Mesothelial cell of epicardium (in vitro differentiated cells): ENCODE data around the gene NXPE4. TPM values are rescaled to one million over a fixed set of nuclear protein-coding genes. Genes with fewer than 3 reads are reported as not detected.
"Not testable (repeated sequence)": the region's sequence is repeated elsewhere in the genome, so short reads cannot be mapped to it uniquely, and the experiment has no call there.

Experiments
- DNase-seq, 2 experiments: peaks; one replicate each; pipeline ENCODE4 v3.0.0; 2021; ENCODE audit warnings: low spot score in 2 of 2; ENCODE audit not compliant: unreplicated experiment in 2 of 2
- H3K27ac Mint-ChIP-seq: 2 replicates; pipeline ENCODE4 v1.8.0; 2021; ENCODE audit warnings: mixed read lengths
- H3K27me3 Mint-ChIP-seq: 2 replicates; pipeline ENCODE4 v1.8.0; 2021; ENCODE audit warnings: low read depth, mixed read lengths
- H3K36me3 Mint-ChIP-seq: 2 replicates; pipeline ENCODE4 v1.8.0; 2021; ENCODE audit warnings: mixed read lengths
- H3K4me1 Mint-ChIP-seq: 2 replicates; pipeline ENCODE4 v1.8.0; 2021; ENCODE audit warnings: mixed read lengths
- H3K4me3 Mint-ChIP-seq: 2 replicates; pipeline ENCODE4 v1.8.0; 2021; ENCODE audit warnings: mild to moderate bottlenecking, moderate library complexity, mixed read lengths
- H3K9me3 Mint-ChIP-seq: 2 replicates; pipeline ENCODE4 v1.8.0; 2021; ENCODE audit warnings: mixed read lengths
- CTCF ChIP-seq: fragments of 200-600 bp; sonication (generic); IDR thresholded peaks from one replicate; pipeline ENCODE4 v1.5.0; 2021; ENCODE audit warnings: antibody characterized with exemption; ENCODE audit not compliant: unreplicated experiment
- total RNA-seq: library from RNA; stranded (reverse); gene quantifications from 3 replicates; pipeline ENCODE4 v1.2.1, GENCODE V29; 2021

NXPE4 gene
- not detected in 3 replicates for total RNA-seq

- Mint-ChIP-seq H3K36me3 (no peaks in the 10 kb centered on the region), H3K9me3 (no peaks in the 10 kb centered on the region), H3K27ac (no peak within 1 kb of the TSS), H3K4me1 (no peaks in the 10 kb centered on the region), H3K27me3 (peaks cover 7% of the 10 kb centered on the region), H3K4me3 (no peak within 1 kb of the TSS)
- TF ChIP-seq CTCF, result no peak
- no peak for DNase-seq
Measured at GRCh38 chr11:114595571-114595970, at the start of gene NXPE4. NXPE4 (minus strand) TSS chr11:114595786; CDS start chr11:114594759, 1,027 bp downstream.

- not testable (repeated sequence) for H3K27ac Mint-ChIP-seq, H3K27me3 Mint-ChIP-seq, DNase-seq, H3K4me1 Mint-ChIP-seq, H3K4me3 Mint-ChIP-seq, H3K36me3 Mint-ChIP-seq
- peaks cover 19% of the 10 kb centered on the region for H3K9me3 Mint-ChIP-seq
Measured at GRCh38 chr11:114639440-114639839, 43.9 kb upstream of the NXPE4 start.

GRCh38 chr11:114631445-114631965 lies 35.9 kb upstream of the NXPE4 start:
- not testable (repeated sequence) for H3K4me3 Mint-ChIP-seq, H3K27me3 Mint-ChIP-seq, H3K27ac Mint-ChIP-seq, DNase-seq, H3K4me1 Mint-ChIP-seq, H3K36me3 Mint-ChIP-seq
- H3K9me3 Mint-ChIP-seq, result peaks cover 11% of the 10 kb centered on the region

GRCh38 chr11:114625294-114625693 lies 29.7 kb upstream of the NXPE4 start:
- peaks cover 22% of the 10 kb centered on the region for H3K9me3 Mint-ChIP-seq
- no peaks in the 10 kb centered on the region for H3K36me3 Mint-ChIP-seq
- no peaks in the 10 kb centered on the region for H3K4me1 Mint-ChIP-seq
- no peak for DNase-seq
- H3K27ac Mint-ChIP-seq, result no peak overlapping the region
- no peaks in the 10 kb centered on the region for H3K27me3 Mint-ChIP-seq
- no peak for TF ChIP-seq CTCF
- no peak overlapping the region for H3K4me3 Mint-ChIP-seq

GRCh38 chr11:114624455-114625207 lies 29.0 kb upstream of the NXPE4 start:
- H3K36me3 Mint-ChIP-seq, result no peaks in the 10 kb centered on the region
- no peak for DNase-seq
- H3K4me3 Mint-ChIP-seq, result no peak overlapping the region
- no peaks in the 10 kb centered on the region for H3K4me1 Mint-ChIP-seq
- no peak overlapping the region for H3K27ac Mint-ChIP-seq
- TF ChIP-seq CTCF, result no peak
- peaks cover 26% of the 10 kb centered on the region for H3K9me3 Mint-ChIP-seq
- H3K27me3 Mint-ChIP-seq, result no peaks in the 10 kb centered on the region

GRCh38 chr11:114623720-114624119 lies 28.1 kb upstream of the NXPE4 start:
- Mint-ChIP-seq H3K9me3 (peaks cover 31% of the 10 kb centered on the region), H3K36me3 (no peaks in the 10 kb centered on the region), H3K27ac (no peak overlapping the region), H3K27me3 (no peaks in the 10 kb centered on the region), H3K4me1 (no peaks in the 10 kb centered on the region), H3K4me3 (no peak overlapping the region)
- no peak for TF ChIP-seq CTCF
- no peak for DNase-seq
